ENCODE measurements around the gene WDR82. TPM values are rescaled to one million over a fixed set of nuclear protein-coding genes. Genes with fewer than 3 reads are reported as not detected.
"Not testable (repeated sequence)": the region's sequence is repeated elsewhere in the genome, so short reads cannot be mapped to it uniquely, and the experiment has no call there.

Gene WDR82
- total RNA-seq, 1 donor from 2014 or later: 49.2 TPM

DNA sequence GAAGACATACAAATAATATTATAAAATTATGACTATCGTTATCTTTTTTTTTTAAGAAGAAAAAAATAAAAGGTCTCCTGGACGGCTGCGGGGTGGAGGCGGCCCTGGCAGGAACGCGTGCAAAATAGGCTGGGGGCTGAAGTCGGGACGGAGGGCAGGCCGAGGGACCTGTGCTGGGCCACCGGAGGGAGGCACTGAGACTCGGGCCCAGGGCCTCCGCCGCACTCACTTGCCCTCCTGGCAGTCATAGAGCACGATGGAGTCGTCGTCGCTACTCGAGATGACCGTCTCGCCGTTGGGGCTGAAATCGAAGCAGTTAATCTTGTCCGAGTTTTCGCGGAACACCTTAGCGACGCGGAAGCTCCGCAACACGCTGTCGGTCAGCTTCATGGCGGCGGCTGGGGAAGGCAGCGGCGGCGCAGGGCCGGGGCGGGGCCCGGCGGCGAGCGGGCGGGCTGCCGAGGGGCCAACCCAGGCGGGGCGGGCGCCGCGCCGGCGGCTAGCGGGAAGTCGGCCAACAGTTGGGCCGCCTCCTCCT is 408 bp downstream of the WDR82 start:
- H3K4me3 ChIP-seq: peak overlapping the region; percentile 89
- Mint-ChIP-seq H3K36me3 (peaks cover 13% of the 10 kb centered on the region), H3K4me1 (peaks cover 38% of the 10 kb centered on the region), H3K27ac (peak overlapping the region; percentile 100), H3K9me3 (no peaks in the 10 kb centered on the region), H3K4me3 (peak overlapping the region; percentile 96), H3K27me3 (ENCODE audit: insufficient read depth, low read depth) (peaks cover 10% of the 10 kb centered on the region)
- peak; percentile 81 for DNase-seq (ENCODE audit: low spot score)
- no peak overlapping the region for H2AFZ ChIP-seq (replicated peaks)
- peak overlapping the region; percentile 99 for H3K4me2 ChIP-seq
- H4K20me1 ChIP-seq (ENCODE audit: low read depth): peaks cover 48% of the 10 kb centered on the region
- H3K9ac ChIP-seq: peak overlapping the region; percentile 93
- no peaks in the 10 kb centered on the region for H3K9me3 ChIP-seq (ENCODE audit: low read depth)
- peak overlapping the region; percentile 91 for H3K27ac ChIP-seq
- no peaks in the 10 kb centered on the region for H3K27me3 ChIP-seq
- TF ChIP-seq EZH2 (IDR thresholded peaks at IDR 0.05) (no peak), EZH2phosphoT487 (IDR thresholded peaks at IDR 0.05) (no peak)
- TF ChIP-seq, protein P1, sequence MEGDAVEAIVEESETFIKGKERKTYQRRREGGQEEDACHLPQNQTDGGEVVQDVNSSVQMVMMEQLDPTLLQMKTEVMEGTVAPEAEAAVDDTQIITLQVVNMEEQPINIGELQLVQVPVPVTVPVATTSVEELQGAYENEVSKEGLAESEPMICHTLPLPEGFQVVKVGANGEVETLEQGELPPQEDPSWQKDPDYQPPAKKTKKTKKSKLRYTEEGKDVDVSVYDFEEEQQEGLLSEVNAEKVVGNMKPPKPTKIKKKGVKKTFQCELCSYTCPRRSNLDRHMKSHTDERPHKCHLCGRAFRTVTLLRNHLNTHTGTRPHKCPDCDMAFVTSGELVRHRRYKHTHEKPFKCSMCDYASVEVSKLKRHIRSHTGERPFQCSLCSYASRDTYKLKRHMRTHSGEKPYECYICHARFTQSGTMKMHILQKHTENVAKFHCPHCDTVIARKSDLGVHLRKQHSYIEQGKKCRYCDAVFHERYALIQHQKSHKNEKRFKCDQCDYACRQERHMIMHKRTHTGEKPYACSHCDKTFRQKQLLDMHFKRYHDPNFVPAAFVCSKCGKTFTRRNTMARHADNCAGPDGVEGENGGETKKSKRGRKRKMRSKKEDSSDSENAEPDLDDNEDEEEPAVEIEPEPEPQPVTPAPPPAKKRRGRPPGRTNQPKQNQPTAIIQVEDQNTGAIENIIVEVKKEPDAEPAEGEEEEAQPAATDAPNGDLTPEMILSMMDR (IDR thresholded peaks at IDR 0.05): peak; percentile 41
- H3F3A ChIP-seq (ENCODE audit: low read depth): peaks cover 22% of the 10 kb centered on the region
- H3K79me2 ChIP-seq (ENCODE audit: low read depth): peaks cover 51% of the 10 kb centered on the region
- H3K4me1 ChIP-seq: peaks cover 32% of the 10 kb centered on the region
- H3K36me3 ChIP-seq: no peaks in the 10 kb centered on the region

DNA sequence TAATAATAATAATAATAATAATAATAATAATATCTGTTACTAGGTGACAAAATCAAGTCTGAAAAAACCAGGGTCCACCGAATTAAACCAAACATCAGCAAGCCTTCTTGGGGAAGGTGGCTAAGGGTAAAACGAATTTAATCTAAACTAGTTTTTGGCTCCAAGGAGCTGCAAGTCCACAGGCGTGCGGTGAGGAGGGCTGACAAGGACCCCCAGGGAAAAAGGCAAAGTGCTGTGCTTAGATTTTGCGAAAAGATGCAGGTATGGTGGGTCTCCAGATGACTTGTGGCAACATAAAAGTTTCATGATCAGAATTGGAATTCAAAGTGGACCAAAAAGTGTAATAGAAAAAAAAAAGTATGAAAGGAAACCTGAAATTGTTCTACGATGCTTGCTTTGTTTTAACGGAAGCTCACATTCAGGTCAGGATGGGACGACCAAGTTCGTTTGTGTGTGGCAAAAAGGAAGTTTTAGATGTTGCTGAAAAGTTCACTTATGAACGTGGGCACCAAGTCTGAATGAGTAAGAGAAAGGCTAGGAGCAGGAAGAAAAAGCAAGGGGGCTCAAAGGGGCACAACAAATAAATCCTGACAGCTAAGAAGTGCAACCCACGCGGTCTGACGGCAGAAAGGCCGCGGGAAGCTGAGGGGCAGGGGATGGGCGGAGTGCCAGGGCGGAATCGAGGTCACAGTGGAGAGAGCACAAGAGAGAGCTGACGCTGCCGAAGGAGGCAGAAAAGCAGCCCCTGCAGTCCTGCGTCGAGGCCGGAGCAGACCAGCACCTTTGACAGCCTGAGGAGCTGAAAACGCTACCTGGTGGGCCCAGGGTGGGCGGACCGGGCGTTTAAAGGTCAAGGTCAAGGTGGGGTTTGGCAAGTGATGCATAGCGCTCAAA is 1.1 kb downstream of the WDR82 start:
- Histone ChIP-seq H3K79me2 (ENCODE audit: low read depth) (peaks cover 58% of the 10 kb centered on the region), H3K27me3 (no peaks in the 10 kb centered on the region), H3K4me1 (peaks cover 32% of the 10 kb centered on the region), H2AFZ (replicated peaks) (no peak overlapping the region), H3K9ac (peak overlapping the region; percentile 93), H4K20me1 (ENCODE audit: low read depth) (peaks cover 55% of the 10 kb centered on the region), H3K36me3 (no peaks in the 10 kb centered on the region), H3F3A (ENCODE audit: low read depth) (peaks cover 22% of the 10 kb centered on the region), H3K4me2 (peak overlapping the region; percentile 99), H3K27ac (peak overlapping the region; percentile 91), H3K4me3 (peak overlapping the region; percentile 89), H3K9me3 (ENCODE audit: low read depth) (no peaks in the 10 kb centered on the region)
- peak overlapping the region; percentile 96 for H3K4me3 Mint-ChIP-seq
- no peaks in the 10 kb centered on the region for H3K9me3 Mint-ChIP-seq
- peak overlapping the region; percentile 87 for H3K27ac Mint-ChIP-seq
- DNase-seq (ENCODE audit: low spot score): peak; percentile 58
- H3K27me3 Mint-ChIP-seq (ENCODE audit: insufficient read depth, low read depth): peaks cover 10% of the 10 kb centered on the region
- TF ChIP-seq EZH2 (IDR thresholded peaks at IDR 0.05) (no peak), EZH2phosphoT487 (IDR thresholded peaks at IDR 0.05) (no peak)
- TF ChIP-seq, protein P1 (IDR thresholded peaks at IDR 0.05): no peak
- peaks cover 38% of the 10 kb centered on the region for H3K4me1 Mint-ChIP-seq
- peaks cover 13% of the 10 kb centered on the region for H3K36me3 Mint-ChIP-seq

DNA sequence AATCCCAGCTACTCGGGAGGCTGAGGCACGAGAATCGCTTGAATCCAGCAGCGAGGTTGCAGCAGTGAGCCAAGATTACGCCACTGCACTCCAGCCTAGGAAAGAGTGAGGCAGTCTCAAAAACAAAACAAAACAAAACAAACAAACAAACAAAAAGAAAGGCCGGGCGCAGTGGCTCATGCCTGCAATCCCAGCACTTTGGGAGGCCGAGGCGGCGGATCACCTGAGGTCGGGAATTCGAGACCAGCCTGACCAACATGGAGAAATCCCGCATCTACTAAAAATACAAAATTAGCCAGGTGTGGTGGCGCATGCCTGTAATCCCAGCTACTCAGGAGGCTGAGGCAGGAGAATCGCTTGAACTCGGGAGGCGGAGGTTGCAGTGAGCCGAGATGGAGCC is 3.7 kb downstream of the WDR82 start:
- not testable (repeated sequence) for H3K27ac ChIP-seq; H3K27ac Mint-ChIP-seq; H3K4me3 Mint-ChIP-seq; H2AFZ ChIP-seq (replicated peaks); H3K36me3 ChIP-seq; H3K9me3 Mint-ChIP-seq; H3K4me2 ChIP-seq; H3K27me3 ChIP-seq; H3K9ac ChIP-seq; H3K9me3 ChIP-seq (ENCODE audit: low read depth); DNase-seq (ENCODE audit: low spot score); H3K4me3 ChIP-seq
- Histone ChIP-seq H3F3A (ENCODE audit: low read depth) (peaks cover 20% of the 10 kb centered on the region), H4K20me1 (ENCODE audit: low read depth) (peaks cover 80% of the 10 kb centered on the region), H3K79me2 (ENCODE audit: low read depth) (peaks cover 84% of the 10 kb centered on the region), H3K4me1 (peaks cover 24% of the 10 kb centered on the region)
- Mint-ChIP-seq H3K4me1 (peaks cover 30% of the 10 kb centered on the region), H3K27me3 (ENCODE audit: insufficient read depth, low read depth) (peaks cover 10% of the 10 kb centered on the region), H3K36me3 (peaks cover 20% of the 10 kb centered on the region)

DNA sequence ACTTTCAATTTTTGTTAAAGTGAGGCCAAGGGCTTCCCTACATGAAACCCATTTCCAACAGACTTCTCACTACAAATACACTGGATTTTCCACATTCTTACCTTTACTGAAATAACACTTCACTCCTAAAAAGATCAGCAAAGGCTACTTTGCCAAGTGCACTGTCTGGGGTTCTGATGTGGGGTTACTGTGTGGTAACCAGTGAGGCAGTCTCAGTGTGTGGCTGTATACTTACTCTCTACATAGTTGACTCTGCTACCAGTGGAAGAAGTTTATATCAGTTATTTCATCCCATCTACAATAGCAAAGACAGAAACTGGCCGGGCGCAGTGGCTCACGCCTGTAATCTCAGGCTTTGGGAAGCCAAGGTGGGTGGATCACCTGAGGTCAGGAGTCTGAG is 5.6 kb downstream of the WDR82 start:
- TF ChIP-seq EZH2 (IDR thresholded peaks at IDR 0.05): no peak
- no peak for TF ChIP-seq EZH2phosphoT487 (IDR thresholded peaks at IDR 0.05)
- TF ChIP-seq, protein P1 (IDR thresholded peaks at IDR 0.05): no peak
- Histone ChIP-seq H4K20me1 (ENCODE audit: low read depth) (peaks cover 96% of the 10 kb centered on the region), H3K27me3 (no peaks in the 10 kb centered on the region), H3K4me1 (peaks cover 16% of the 10 kb centered on the region), H3K9ac (no peak overlapping the region), H3K36me3 (peaks cover under 1% of the 10 kb centered on the region), H3K4me2 (no peak overlapping the region), H3K79me2 (ENCODE audit: low read depth) (peaks cover 99% of the 10 kb centered on the region), H3K4me3 (no peak overlapping the region), H2AFZ (replicated peaks) (no peak overlapping the region), H3F3A (ENCODE audit: low read depth) (peaks cover 8% of the 10 kb centered on the region), H3K27ac (no peak overlapping the region), H3K9me3 (ENCODE audit: low read depth) (no peaks in the 10 kb centered on the region)
- Mint-ChIP-seq H3K4me1 (peaks cover 23% of the 10 kb centered on the region), H3K4me3 (no peak overlapping the region), H3K27me3 (ENCODE audit: insufficient read depth, low read depth) (peaks cover 10% of the 10 kb centered on the region), H3K9me3 (no peaks in the 10 kb centered on the region), H3K27ac (no peak overlapping the region), H3K36me3 (peaks cover 25% of the 10 kb centered on the region)
- no peak for DNase-seq (ENCODE audit: low spot score)

DNA sequence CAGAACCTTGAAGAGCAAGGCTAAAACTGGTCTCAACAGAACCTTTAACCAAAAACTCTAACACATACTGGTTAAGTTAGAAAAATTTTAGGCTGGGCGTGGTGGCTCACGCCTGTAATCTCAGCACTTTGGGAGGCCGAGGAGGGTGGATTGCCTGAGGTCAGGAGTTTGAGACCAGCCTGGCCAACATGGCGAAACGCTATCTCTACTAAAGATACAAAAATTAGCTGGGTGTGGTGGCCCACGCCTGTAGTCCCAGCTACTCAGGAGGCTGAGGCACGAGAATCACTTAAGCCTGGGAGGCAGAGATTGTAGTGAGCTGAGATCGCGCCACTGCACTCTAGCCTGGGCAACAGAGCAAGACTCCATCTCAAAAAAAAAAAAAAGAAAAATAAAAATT is 6.3 kb downstream of the WDR82 start:
- not testable (repeated sequence) for H3K27ac Mint-ChIP-seq; H3K4me3 Mint-ChIP-seq; H3F3A ChIP-seq (ENCODE audit: low read depth); H3K9me3 Mint-ChIP-seq; DNase-seq (ENCODE audit: low spot score); H2AFZ ChIP-seq (replicated peaks); H3K27me3 ChIP-seq; H3K36me3 ChIP-seq; H3K27ac ChIP-seq; H3K4me2 ChIP-seq; H3K27me3 Mint-ChIP-seq (ENCODE audit: insufficient read depth, low read depth); H3K9me3 ChIP-seq (ENCODE audit: low read depth); H3K9ac ChIP-seq; H3K4me3 ChIP-seq
- Mint-ChIP-seq H3K4me1 (peaks cover 21% of the 10 kb centered on the region), H3K36me3 (peaks cover 31% of the 10 kb centered on the region)
- Histone ChIP-seq H3K4me1 (peaks cover 15% of the 10 kb centered on the region), H3K79me2 (ENCODE audit: low read depth) (peaks cover 99% of the 10 kb centered on the region), H4K20me1 (ENCODE audit: low read depth) (peaks cover 94% of the 10 kb centered on the region)

Data from neural progenitor cell (in vitro differentiated cells).